Bladder microvascular endothelial cell (primary cell): ENCODE results near the gene PPIE. TPM values are rescaled to one million over a fixed set of nuclear protein-coding genes. Genes with fewer than 3 reads are reported as not detected.

Experiments
- total RNA-seq: library from RNA; depleted of rRNA; stranded (reverse); fragments of >200 nt; gene quantifications from 2 replicates; pipeline ENCODE4 v1.2.3, GENCODE V29; 2014

PPIE gene
- 25.7 and 43.4 TPM in 2 replicates for total RNA-seq

GRCh38 chr1:39738622-39739366, at the start of gene PPIE:
PPIE (plus strand) TSS chr1:39738882; CDS start chr1:39738901, 19 bp downstream.

GRCh38 chr1:39691383-39692151, 47.1 kb upstream of the PPIE start, which contains the start of gene HPCAL4:
HPCAL4 (minus strand) TSS chr1:39691433; CDS start chr1:39684603, 6,830 bp downstream.

GRCh38 chr1:39771022-39771532, 32.4 kb downstream of the PPIE start, which contains the start of gene OXCT2:
OXCT2 (minus strand) TSS chr1:39771348; CDS start chr1:39771255, 93 bp downstream.

DNA sequence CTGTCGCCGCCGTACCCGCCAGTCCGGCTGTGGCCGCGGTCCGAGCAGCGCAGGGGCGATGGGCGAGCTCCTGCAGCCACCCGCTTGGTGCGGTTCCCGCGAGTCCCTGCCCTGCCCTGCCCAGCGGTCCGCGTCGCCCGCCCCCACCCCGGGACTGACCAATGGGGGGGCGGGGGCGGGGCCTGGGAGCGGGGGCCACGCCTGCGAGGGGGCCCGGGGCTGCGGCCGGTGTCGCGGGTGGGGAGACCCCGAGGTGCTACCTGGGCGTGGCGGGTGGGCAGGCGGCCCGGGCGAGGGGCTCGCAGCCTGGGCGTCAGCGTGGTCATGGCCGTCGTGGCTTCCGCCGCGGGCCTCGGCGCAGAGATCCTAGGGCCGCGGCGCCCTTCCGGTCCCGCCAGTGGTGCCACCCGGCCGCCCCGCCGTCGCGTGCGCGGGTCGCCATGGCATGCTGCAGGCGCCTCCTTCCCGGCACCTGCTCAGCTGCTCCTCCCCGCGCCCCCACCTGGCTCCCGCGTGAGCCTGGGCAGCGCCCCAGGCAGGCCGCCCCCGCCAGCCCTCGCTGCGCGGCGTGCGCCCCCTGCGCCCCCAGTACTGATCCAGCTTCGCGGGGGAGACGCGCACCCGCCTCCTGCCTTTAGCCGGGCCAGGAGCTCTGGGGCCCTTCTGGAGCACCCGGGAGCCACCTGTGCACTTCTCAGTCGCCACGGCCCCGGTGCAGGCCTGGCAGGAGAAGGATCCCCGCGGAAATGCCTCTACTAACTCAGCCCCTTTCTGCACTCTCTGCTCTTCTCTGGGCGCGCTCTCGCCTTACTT, 50.3 kb downstream of the PPIE start, which contains the start of gene BMP8B:
Gene BMP8B, minus strand, starts transcription at position 108 of the 813 bp plus-strand sequence. CDS start 380 bp downstream, outside the sequence.

Other genes with a start within 250 kb of the PPIE start
- under 0.01 and 0.19 TPM in 2 replicates for gene BMP8A, start 247.2 kb upstream of the PPIE start, total RNA-seq
- gene PABPC4, start 162.1 kb upstream of the PPIE start, total RNA-seq, result 106 and 200 TPM in 2 replicates
- gene HEYL, start 99.2 kb upstream of the PPIE start, total RNA-seq, result 0.06 and 0.32 TPM in 2 replicates
- not detected in 2 replicates for gene NT5C1A, start 66.8 kb upstream of the PPIE start, total RNA-seq
- gene HPCAL4, start 47.4 kb upstream of the PPIE start, total RNA-seq, result not detected in 2 replicates
- gene OXCT2, start 32.5 kb downstream of the PPIE start, total RNA-seq, result 2.3 and 4.5 TPM in 2 replicates
- under 0.01 and 0.82 TPM in 2 replicates for gene BMP8B, start 50.0 kb downstream of the PPIE start, total RNA-seq
- gene TRIT1, start 144.6 kb downstream of the PPIE start, total RNA-seq, result 15.2 and 16.7 TPM in 2 replicates
- gene MYCL, start 163.0 kb downstream of the PPIE start, total RNA-seq, result 0.16 and 0.44 TPM in 2 replicates
- gene MFSD2A, start 216.3 kb downstream of the PPIE start, total RNA-seq, result 0.13 and 0.32 TPM in 2 replicates